Uterus (tissue), 2 donors: ENCODE measurements around the gene DNMT3A.

Source experiments
- POLR2A ChIP-seq, 2 donors: fragments of 450-650 bp; IDR thresholded peaks; one replicate each; pipeline ENCODE4 v1.6.1; 2016; ENCODE audit warnings: antibody characterized with exemption in 2 of 2, mild to moderate bottlenecking in 1 of 2, moderate library complexity in 1 of 2
- TF ChIP-seq, protein P1 (sequence below), 4 experiments: fragments of 200-600 bp in 2 of 4; fragments of 450-650 bp in 2 of 4; sonication (generic) in 2 of 4; IDR thresholded peaks; one replicate each; pipeline ENCODE4 v1.5.1; 2016 to 2019; ENCODE audit warnings: antibody characterized with exemption in 4 of 4, mild to moderate bottlenecking in 2 of 4, moderate library complexity in 1 of 4

DNA sequence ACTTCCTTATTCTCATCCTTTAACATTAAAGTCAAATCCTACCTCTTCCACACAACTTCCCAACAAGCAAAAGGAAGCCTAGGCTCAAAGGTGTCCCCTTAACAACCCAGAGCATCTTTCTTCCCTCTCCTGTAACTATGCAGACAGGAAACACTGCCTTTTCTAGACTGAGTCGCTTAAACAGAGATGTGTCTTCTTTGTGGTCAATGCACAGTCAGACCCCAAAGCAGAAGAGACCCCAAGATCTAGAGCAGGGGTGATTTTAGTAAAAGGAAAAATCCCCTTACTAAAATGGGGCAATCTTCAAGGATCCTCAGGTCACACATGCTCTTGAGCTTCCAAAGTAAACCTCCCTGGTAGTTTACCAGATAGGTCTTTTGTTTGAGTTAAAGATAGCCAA lies 86.8 kb downstream of the DNMT3A start:
- TF ChIP-seq POLR2A (IDR thresholded peaks at IDR 0.05), result no peak
- TF ChIP-seq, protein P1, sequence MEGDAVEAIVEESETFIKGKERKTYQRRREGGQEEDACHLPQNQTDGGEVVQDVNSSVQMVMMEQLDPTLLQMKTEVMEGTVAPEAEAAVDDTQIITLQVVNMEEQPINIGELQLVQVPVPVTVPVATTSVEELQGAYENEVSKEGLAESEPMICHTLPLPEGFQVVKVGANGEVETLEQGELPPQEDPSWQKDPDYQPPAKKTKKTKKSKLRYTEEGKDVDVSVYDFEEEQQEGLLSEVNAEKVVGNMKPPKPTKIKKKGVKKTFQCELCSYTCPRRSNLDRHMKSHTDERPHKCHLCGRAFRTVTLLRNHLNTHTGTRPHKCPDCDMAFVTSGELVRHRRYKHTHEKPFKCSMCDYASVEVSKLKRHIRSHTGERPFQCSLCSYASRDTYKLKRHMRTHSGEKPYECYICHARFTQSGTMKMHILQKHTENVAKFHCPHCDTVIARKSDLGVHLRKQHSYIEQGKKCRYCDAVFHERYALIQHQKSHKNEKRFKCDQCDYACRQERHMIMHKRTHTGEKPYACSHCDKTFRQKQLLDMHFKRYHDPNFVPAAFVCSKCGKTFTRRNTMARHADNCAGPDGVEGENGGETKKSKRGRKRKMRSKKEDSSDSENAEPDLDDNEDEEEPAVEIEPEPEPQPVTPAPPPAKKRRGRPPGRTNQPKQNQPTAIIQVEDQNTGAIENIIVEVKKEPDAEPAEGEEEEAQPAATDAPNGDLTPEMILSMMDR (IDR thresholded peaks at IDR 0.05), result no peak
